ENCODE data around the gene RPL23. TPM values are rescaled to one million over a fixed set of nuclear protein-coding genes. Genes with fewer than 3 reads are reported as not detected.

Gene RPL23
- total and polyA plus RNA-seq, 10 of the 15 experiments (the other 5 are each of a cell fraction or from before 2014, with no cell fraction given) = 2,200 to 4,821 (median 3,043) TPM

DNA sequence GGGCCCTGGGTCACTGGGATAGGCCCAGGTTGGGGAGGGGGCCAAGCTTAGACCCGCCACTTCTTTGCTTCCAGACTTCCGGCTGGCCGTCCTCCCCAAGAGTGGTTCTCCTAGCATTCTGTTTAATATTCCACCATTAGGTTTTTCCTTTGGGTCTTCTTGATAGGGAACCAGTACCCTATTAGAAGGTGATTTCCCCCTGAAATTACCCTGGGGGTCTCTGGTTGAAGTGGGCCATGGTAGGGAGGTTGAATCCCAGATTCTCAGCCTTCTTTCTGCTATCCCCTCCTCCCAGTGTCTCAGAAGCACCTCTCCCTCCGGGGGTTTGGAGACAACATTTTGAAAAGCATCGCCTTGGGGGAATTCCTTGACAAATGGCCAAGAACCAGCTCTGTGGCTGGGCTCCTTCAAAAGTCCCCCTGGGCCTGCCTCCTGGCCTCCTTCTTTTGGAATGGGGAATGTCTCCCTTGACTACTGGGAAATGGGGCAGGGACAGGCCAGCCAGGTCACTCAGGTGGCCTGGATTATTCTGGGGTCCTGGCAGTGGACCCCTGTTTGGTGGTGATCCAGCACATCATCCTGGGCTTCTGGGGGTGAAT, 22.1 kb upstream of the RPL23 start:
- 63% methylated on average over 5 of the region's 5 CpGs for WGBS (ENCODE audit: insufficient coverage, insufficient replicate concordance, low lambda C conversion rate, missing lambda C conversion rate)
- DNase-seq (ENCODE audit: low read depth, low spot score) = no peak
- Histone ChIP-seq H3K36me3 (ENCODE audit: control insufficient read depth in 2 of 2, insufficient read depth in 2 of 2, low read length in 1 of 2) (peaks cover 11 to 28% of the 10 kb centered on the region in 2 experiments; a peak in 3 of 4 replicates), H3K4me2 (ENCODE audit: control insufficient read depth, insufficient read depth) (peak overlapping the region; percentile 38), H3K4me1 (ENCODE audit: control insufficient read depth, insufficient read depth, low read length) (peaks cover 25% of the 10 kb centered on the region), H3K27ac (ENCODE audit: control insufficient read depth, insufficient read depth) (no peak overlapping the region), H3K4me3 (no peak overlapping the region), H2AFZ (ENCODE audit: control insufficient read depth, low read depth, low read length) (no peak overlapping the region), H3K27me3 (replicated peaks in 1 of 2; ENCODE audit: control insufficient read depth in 2 of 2, insufficient read depth in 2 of 2, low read length in 1 of 2) (no peaks in the 10 kb centered on the region), H4K20me1 (ENCODE audit: control insufficient read depth, insufficient read depth) (peaks cover 10% of the 10 kb centered on the region; the same call in 1 of the 2 replicates), H3K9me3 (replicated peaks; ENCODE audit: control insufficient read depth, insufficient read depth, low read length) (no peaks in the 10 kb centered on the region), H3K9ac (ENCODE audit: control insufficient read depth, insufficient read depth, low read length) (no peak overlapping the region), H3K79me2 (ENCODE audit: control insufficient read depth, insufficient read depth, low read length) (peaks cover 67% of the 10 kb centered on the region)
- no peak for ATAC-seq
- intact Hi-C loops (cut with micrococcal nuclease; ENCODE audit: unreplicated experiment) = loop anchor here (10.0 kb wide), 1 partner anchor 109 kb away; no protein-coding TSS in a partner anchor
- ChIA-PET POLR2A (interaction anchor here (1.0 kb wide), 1 partner anchor 22 kb away, joined by 3 read pairs; the partner anchor contains the start of gene RPL23), CTCF (no interaction called here), RAD21 (ENCODE audit: unreplicated experiment) (no interaction called here), SMC1A (ENCODE audit: uncharacterized antibody, unreplicated experiment) (no interaction called here)
- BruUV-seq (replicated peaks) = no TSS peak
- no peak for FAIRE-seq
- in situ Hi-C loops (cut with MboI) = no loop called here
- TF ChIP-seq PML (IDR thresholded peaks at IDR 0.05; ENCODE audit: low read length) (no peak), HCFC1 (IDR thresholded peaks at IDR 0.05; ENCODE audit: low read length) (no peak), SREBF1 (IDR thresholded peaks at IDR 0.05; ENCODE audit: low read length) (no peak), SIX5 (IDR thresholded peaks at IDR 0.05; ENCODE audit: low read depth, low read length, severe bottlenecking) (no peak), SUZ12 (IDR thresholded peaks at IDR 0.05; ENCODE audit: unreplicated experiment) (no peak), KLF5 (IDR thresholded peaks at IDR 0.05; ENCODE audit: partially characterized antibody) (no peak), NR2C1 (IDR thresholded peaks at IDR 0.05) (no peak), ASH2L (IDR thresholded peaks at IDR 0.05; ENCODE audit: borderline replicate concordance, low read depth) (no peak), PKNOX1 (IDR thresholded peaks at IDR 0.05) (no peak), ZNF207 (IDR thresholded peaks at IDR 0.05; ENCODE audit: borderline replicate concordance) (no peak), JUND (IDR thresholded peaks at IDR 0.05; ENCODE audit: low read depth, low read length) (no peak), PBX3 (IDR thresholded peaks at IDR 0.05; ENCODE audit: insufficient replicate concordance, low read depth, low read length) (no peak), TCF7 (IDR thresholded peaks at IDR 0.05; ENCODE audit: borderline replicate concordance) (no peak)
- TF ChIP-seq, protein P1, sequence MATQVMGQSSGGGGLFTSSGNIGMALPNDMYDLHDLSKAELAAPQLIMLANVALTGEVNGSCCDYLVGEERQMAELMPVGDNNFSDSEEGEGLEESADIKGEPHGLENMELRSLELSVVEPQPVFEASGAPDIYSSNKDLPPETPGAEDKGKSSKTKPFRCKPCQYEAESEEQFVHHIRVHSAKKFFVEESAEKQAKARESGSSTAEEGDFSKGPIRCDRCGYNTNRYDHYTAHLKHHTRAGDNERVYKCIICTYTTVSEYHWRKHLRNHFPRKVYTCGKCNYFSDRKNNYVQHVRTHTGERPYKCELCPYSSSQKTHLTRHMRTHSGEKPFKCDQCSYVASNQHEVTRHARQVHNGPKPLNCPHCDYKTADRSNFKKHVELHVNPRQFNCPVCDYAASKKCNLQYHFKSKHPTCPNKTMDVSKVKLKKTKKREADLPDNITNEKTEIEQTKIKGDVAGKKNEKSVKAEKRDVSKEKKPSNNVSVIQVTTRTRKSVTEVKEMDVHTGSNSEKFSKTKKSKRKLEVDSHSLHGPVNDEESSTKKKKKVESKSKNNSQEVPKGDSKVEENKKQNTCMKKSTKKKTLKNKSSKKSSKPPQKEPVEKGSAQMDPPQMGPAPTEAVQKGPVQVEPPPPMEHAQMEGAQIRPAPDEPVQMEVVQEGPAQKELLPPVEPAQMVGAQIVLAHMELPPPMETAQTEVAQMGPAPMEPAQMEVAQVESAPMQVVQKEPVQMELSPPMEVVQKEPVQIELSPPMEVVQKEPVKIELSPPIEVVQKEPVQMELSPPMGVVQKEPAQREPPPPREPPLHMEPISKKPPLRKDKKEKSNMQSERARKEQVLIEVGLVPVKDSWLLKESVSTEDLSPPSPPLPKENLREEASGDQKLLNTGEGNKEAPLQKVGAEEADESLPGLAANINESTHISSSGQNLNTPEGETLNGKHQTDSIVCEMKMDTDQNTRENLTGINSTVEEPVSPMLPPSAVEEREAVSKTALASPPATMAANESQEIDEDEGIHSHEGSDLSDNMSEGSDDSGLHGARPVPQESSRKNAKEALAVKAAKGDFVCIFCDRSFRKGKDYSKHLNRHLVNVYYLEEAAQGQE (IDR thresholded peaks at IDR 0.05; ENCODE audit: low read depth, low read length) = no peak
- TF ChIP-seq, protein P2, sequence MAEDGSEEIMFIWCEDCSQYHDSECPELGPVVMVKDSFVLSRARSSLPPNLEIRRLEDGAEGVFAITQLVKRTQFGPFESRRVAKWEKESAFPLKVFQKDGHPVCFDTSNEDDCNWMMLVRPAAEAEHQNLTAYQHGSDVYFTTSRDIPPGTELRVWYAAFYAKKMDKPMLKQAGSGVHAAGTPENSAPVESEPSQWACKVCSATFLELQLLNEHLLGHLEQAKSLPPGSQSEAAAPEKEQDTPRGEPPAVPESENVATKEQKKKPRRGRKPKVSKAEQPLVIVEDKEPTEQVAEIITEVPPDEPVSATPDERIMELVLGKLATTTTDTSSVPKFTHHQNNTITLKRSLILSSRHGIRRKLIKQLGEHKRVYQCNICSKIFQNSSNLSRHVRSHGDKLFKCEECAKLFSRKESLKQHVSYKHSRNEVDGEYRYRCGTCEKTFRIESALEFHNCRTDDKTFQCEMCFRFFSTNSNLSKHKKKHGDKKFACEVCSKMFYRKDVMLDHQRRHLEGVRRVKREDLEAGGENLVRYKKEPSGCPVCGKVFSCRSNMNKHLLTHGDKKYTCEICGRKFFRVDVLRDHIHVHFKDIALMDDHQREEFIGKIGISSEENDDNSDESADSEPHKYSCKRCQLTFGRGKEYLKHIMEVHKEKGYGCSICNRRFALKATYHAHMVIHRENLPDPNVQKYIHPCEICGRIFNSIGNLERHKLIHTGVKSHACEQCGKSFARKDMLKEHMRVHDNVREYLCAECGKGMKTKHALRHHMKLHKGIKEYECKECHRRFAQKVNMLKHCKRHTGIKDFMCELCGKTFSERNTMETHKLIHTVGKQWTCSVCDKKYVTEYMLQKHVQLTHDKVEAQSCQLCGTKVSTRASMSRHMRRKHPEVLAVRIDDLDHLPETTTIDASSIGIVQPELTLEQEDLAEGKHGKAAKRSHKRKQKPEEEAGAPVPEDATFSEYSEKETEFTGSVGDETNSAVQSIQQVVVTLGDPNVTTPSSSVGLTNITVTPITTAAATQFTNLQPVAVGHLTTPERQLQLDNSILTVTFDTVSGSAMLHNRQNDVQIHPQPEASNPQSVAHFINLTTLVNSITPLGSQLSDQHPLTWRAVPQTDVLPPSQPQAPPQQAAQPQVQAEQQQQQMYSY (CRISPR knock-in tag; IDR thresholded peaks at IDR 0.05) = no peak

Data from GM12878 (cell line).